HEK293T (cell line): ENCODE data around the gene USP30.

Source experiments
- ARNT ChIP-seq: fragments of 450-650 bp; IDR thresholded peaks from 2 replicates; pipeline ENCODE4 v1.6.1; 2017; ENCODE audit warnings: mild to moderate bottlenecking
- BHLHE40 ChIP-seq: fragments of 450-650 bp; IDR thresholded peaks from 2 replicates; pipeline ENCODE4 v1.6.1; 2016; ENCODE audit warnings: mild to moderate bottlenecking, moderate library complexity, borderline replicate concordance
- ELF4 ChIP-seq: fragments of 450-650 bp; IDR thresholded peaks from 2 replicates; pipeline ENCODE4 v1.6.1; 2017; ENCODE audit warnings: antibody characterized with exemption
- FOXA1 ChIP-seq: fragments of 450-650 bp; IDR thresholded peaks from 2 replicates; pipeline ENCODE4 v1.6.1; 2016; ENCODE audit warnings: mild to moderate bottlenecking
- FOXK2 ChIP-seq: fragments of 450-650 bp; IDR thresholded peaks from 2 replicates; pipeline ENCODE4 v1.6.1; 2016; ENCODE audit warnings: mild to moderate bottlenecking
- FOXM1 ChIP-seq: fragments of 450-650 bp; IDR thresholded peaks from 2 replicates; pipeline ENCODE4 v1.6.1; 2017; ENCODE audit warnings: mild to moderate bottlenecking, borderline replicate concordance
- L3MBTL2 ChIP-seq: fragments of 450-650 bp; conservative IDR thresholded peaks from 2 replicates; pipeline ENCODE4 v1.6.1; 2016; ENCODE audit warnings: mild to moderate bottlenecking
- LEF1 ChIP-seq: fragments of 450-650 bp; IDR thresholded peaks from 2 replicates; pipeline ENCODE4 v1.6.1; 2017; ENCODE audit warnings: mild to moderate bottlenecking, borderline replicate concordance
- SP1 ChIP-seq: fragments of 450-650 bp; IDR thresholded peaks from 2 replicates; pipeline ENCODE4 v1.6.1; 2017
- SUZ12 ChIP-seq: fragments of 450-650 bp; IDR thresholded peaks from 2 replicates; pipeline ENCODE4 v1.6.1; 2016; ENCODE audit warnings: mild to moderate bottlenecking
- TARDBP ChIP-seq: fragments of 450-650 bp; IDR thresholded peaks from 2 replicates; pipeline ENCODE4 v1.6.1; 2016

- TF ChIP-seq FOXK2 (no peak), BHLHE40 (no peak), FOXA1 (no peak), TARDBP (no peak), FOXM1 (no peak), SUZ12 (no peak), ARNT (no peak), SP1 (no peak), L3MBTL2 (no peak), ELF4 (no peak), LEF1 (no peak)
These were observed 72.7 kb downstream of the USP30 start for GRCh38 chr12:109124878-109125648.
